Measurements from ENCODE around the gene C5orf47. TPM values are rescaled to one million over a fixed set of nuclear protein-coding genes. Genes with fewer than 3 reads are reported as not detected.

The C5orf47 gene
- total and polyA plus RNA-seq, 2 of the 4 experiments (the other 2 are of a cell fraction): not detected

GRCh38 chr5:173940269-173940668 is 48.7 kb upstream of the C5orf47 start:
- Histone ChIP-seq H3K18ac (ENCODE audit: low read depth, low read length) (no peak overlapping the region), H3K56ac (ENCODE audit: extremely low read depth, insufficient read depth, low read length) (no peak overlapping the region), H2BK20ac (ENCODE audit: low read depth, low read length) (no peak overlapping the region), H3K9me3 (ENCODE audit: control insufficient read depth, insufficient read depth, low read length) (no peaks in the 10 kb centered on the region), H2AFZ (replicated peaks; ENCODE audit: low read length, poor library complexity) (no peak overlapping the region), H3K14ac (replicated peaks; ENCODE audit: low read depth, low read length) (no peak overlapping the region), H4K20me1 (ENCODE audit: insufficient read depth, low read length) (no peaks in the 10 kb centered on the region), H2BK5ac (ENCODE audit: low read depth, low read length, poor library complexity, severe bottlenecking) (no peak overlapping the region), H3K27me3 (ENCODE audit: control insufficient read depth, insufficient read depth, low read length) (no peaks in the 10 kb centered on the region), H4K8ac (ENCODE audit: low read depth in 2 of 2, low read length in 2 of 2) (no peak overlapping the region), H2AK9ac (replicated peaks; ENCODE audit: low read depth, low read length, poor library complexity) (no peak overlapping the region), H2AK5ac (ENCODE audit: low read depth, low read length) (no peak overlapping the region), H2BK15ac (ENCODE audit: low read depth, low read length) (no peak overlapping the region), H3K23ac (ENCODE audit: low read depth, low read length) (no peak overlapping the region), H3K4me2 (ENCODE audit: low read depth, low read length) (no peak overlapping the region), H4K91ac (ENCODE audit: insufficient read depth, low read depth, low read length) (no peak overlapping the region), H3K4ac (ENCODE audit: low read depth, low read length) (no peak overlapping the region), H3K4me1 (ENCODE audit: control insufficient read depth, insufficient read depth, low read length) (peaks cover 2% of the 10 kb centered on the region; the same call in 1 of the 2 replicates), H2BK120ac (ENCODE audit: low read depth, low read length) (no peak overlapping the region), H3K27ac (ENCODE audit: insufficient read depth, low read length) (no peak overlapping the region), H3K36me3 (ENCODE audit: control insufficient read depth, insufficient read depth, low read length) (peaks cover 3% of the 10 kb centered on the region; the same call in 1 of the 2 replicates), H4K5ac (ENCODE audit: low read depth, low read length) (no peak overlapping the region), H3K79me1 (ENCODE audit: low read depth in 1 of 2, low read length in 2 of 2) (peaks cover 9 to 13% of the 10 kb centered on the region in 2 experiments; a peak in 3 of 4 replicates), H3K9me1 (ENCODE audit: insufficient read depth, low read length) (no peaks in the 10 kb centered on the region; the same call in 1 of the 2 replicates), H3K4me3 (ENCODE audit: insufficient read depth, low read depth, low read length) (no peak overlapping the region), H3K9ac (ENCODE audit: low read depth, low read length) (no peak overlapping the region)
- CTCF ChIA-PET: interaction anchor here (2.6 kb wide), 1 partner anchor 15 kb away, joined by 6 read pairs; no protein-coding TSS in a partner anchor
- in situ Hi-C loops (cut with MboI; ENCODE audit: low sequenced_read_pairs) (no loop called here), intact Hi-C loops (cut with micrococcal nuclease) (no loop called here), dilution Hi-C loops (cut with HindIII; ENCODE audit: low sequenced_read_pairs, unreplicated experiment) (no loop called here)
- no TSS peak for BruUV-seq (replicated peaks)
- POLR2A ChIA-PET (ENCODE audit: unreplicated experiment): no interaction called here
- ATAC-seq (ENCODE audit: low read depth): no peak
- no peak for DNase-seq
- WGBS, 2 experiments (ENCODE audit: extremely low coverage in 2 of 2, insufficient read length in 1 of 2): 80% methylated on average over 1 of the region's 2 CpGs; no CpG with 5 or more reads in 1 of the 2 experiments
- TF ChIP-seq CTCF (conservative IDR thresholded peaks at IDR 0.05; ENCODE audit: low read depth, low read length): no peak
- TF ChIP-seq CEBPB (IDR thresholded peaks at IDR 0.05; ENCODE audit: low read depth, low read length): peak; percentile 21; the same call in 1 of the 2 replicates

Measured in IMR-90 (cell line).